PC-9 (cell line): ENCODE results near the gene SBSN. TPM values are rescaled to one million over a fixed set of nuclear protein-coding genes. Genes with fewer than 3 reads are reported as not detected.
A peak's percentile ranks its signal among the peaks of the same experiment; 100 is the strongest.

Experiments
- BruUV-seq: library from RNA; stranded (reverse); fragments of 400-500 nt; replicated peaks from 2 replicates; lab custom pipeline; 2021; lab: Mats Ljungman, UMichigan
- CTCF ChIA-PET: fragments of 300-600 bp; sonication (Branson Sonifier 250); formaldehyde crosslinking; loops from one replicate; lab custom pipeline; 2022; ENCODE audit warnings: antibody characterized with exemption; lab: Charles Lee
- POLR2A ChIA-PET: fragments of 300-600 bp; sonication (Branson Sonifier 250); formaldehyde crosslinking; loops from one replicate; lab custom pipeline; 2022; ENCODE audit warnings: antibody characterized with exemption; ENCODE audit not compliant: unreplicated experiment; lab: Charles Lee
- DNase-seq, 2 experiments: peaks; one replicate each; pipeline versions ENCODE4 v3.0.0 to v3.0.0-alpha.2; 2015 to 2022; ENCODE audit warnings: mixed read lengths in 1 of 2
- H2AFZ ChIP-seq: fragments of 200-600 bp; sonication (generic); 2 replicates; pipeline ENCODE4 v1.8.1; 2017; ENCODE audit warnings: antibody characterized with exemption
- H3F3A ChIP-seq: fragments of 200-600 bp; sonication (generic); 2 replicates; pipeline ENCODE4 v1.8.1; 2017; ENCODE audit warnings: antibody characterized with exemption, mild to moderate bottlenecking, low read depth; ENCODE audit not compliant: insufficient read depth
- H3K27ac ChIP-seq: fragments of 200-600 bp; sonication (generic); 2 replicates; pipeline ENCODE4 v1.6.1; 2016; ENCODE audit warnings: mixed run types
- H3K27me3 ChIP-seq: fragments of 200-600 bp; sonication (generic); 2 replicates; pipeline ENCODE4 v1.6.1; 2016; ENCODE audit warnings: low read depth, mixed run types; ENCODE audit not compliant: insufficient read depth
- H3K36me3 ChIP-seq: fragments of 200-600 bp; sonication (generic); 2 replicates; pipeline ENCODE4 v1.6.1; 2016; ENCODE audit warnings: low read depth, mixed run types
- H3K4me1 ChIP-seq: fragments of 200-600 bp; sonication (generic); replicated peaks from 2 replicates; pipeline ENCODE4 v1.6.1; 2016; ENCODE audit warnings: mixed run types; ENCODE audit not compliant: insufficient read depth
- H3K4me2 ChIP-seq: fragments of 200-600 bp; sonication (generic); 2 replicates; pipeline ENCODE4 v1.6.1; 2017; ENCODE audit warnings: mixed run types
- H3K4me3 ChIP-seq: fragments of 200-600 bp; sonication (generic); 2 replicates; pipeline ENCODE4 v1.6.1; 2016; ENCODE audit warnings: mixed run types
- H3K79me2 ChIP-seq: fragments of 200-600 bp; sonication (generic); 2 replicates; pipeline ENCODE4 v1.6.1; 2017; ENCODE audit warnings: low read depth, mixed run types
- H3K9me2 ChIP-seq: fragments of 200-600 bp; sonication (generic); 2 replicates; pipeline ENCODE4 v1.8.1; 2017; ENCODE audit warnings: mild to moderate bottlenecking; ENCODE audit not compliant: insufficient read depth
- H3K9me3 ChIP-seq: fragments of 200-600 bp; sonication (generic); 2 replicates; pipeline ENCODE4 v1.8.1; 2016; ENCODE audit warnings: low read depth; ENCODE audit not compliant: insufficient read depth
- H4K20me1 ChIP-seq: fragments of 200-600 bp; sonication (generic); 2 replicates; pipeline ENCODE4 v1.8.1; 2017; ENCODE audit not compliant: insufficient read depth
- EZH2 ChIP-seq: fragments of 200-600 bp; sonication (generic); IDR thresholded peaks from 2 replicates; pipeline ENCODE4 v1.8.0; 2017; ENCODE audit warnings: antibody characterized with exemption, low read depth
- intact Hi-C: fragments of 100-400 bp; cut with micrococcal nuclease; formaldehyde crosslinking; loops from one replicate; pipeline ENCODE4 v1.10.0; 2022; ENCODE audit not compliant: unreplicated experiment
- total RNA-seq: library from RNA; stranded (reverse); gene quantifications from 2 replicates; pipeline ENCODE4 v1.2.3, GENCODE V29; 2021
- TF ChIP-seq, protein P1 (sequence below): fragments of 200-600 bp; sonication (generic); conservative IDR thresholded peaks from 2 replicates; pipeline ENCODE4 v1.6.1; 2017; ENCODE audit warnings: mixed run types, antibody characterized with exemption, mild to moderate bottlenecking, moderate library complexity

The SBSN gene
- total RNA-seq, 1 experiment from 2014 or later = 0.76 TPM

DNA sequence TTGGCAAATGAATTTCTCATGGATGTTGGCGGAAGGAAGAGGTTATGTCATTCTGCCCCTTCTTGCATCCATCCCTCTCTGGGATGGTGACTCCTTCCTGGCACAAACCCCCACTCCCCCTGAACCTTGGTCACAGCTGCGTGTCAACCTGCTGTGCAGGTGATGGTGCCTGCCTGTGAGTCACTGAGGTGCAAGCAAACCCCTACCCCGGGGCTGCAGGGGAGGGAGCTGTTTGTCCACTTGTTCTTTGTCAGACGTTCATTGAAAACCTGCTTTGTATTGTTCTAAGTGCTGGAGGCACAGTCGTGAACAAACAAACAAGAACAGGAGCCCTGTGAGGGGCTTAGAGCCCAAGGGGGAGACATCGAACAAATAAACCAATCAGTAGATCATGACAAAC lies 3.2 kb upstream of the SBSN start:
- Histone ChIP-seq H3K27me3 (no peaks in the 10 kb centered on the region), H3K4me3 (no peak overlapping the region), H3K4me1 (0 out of 2 replicates have a peak, but pooled peaks cover 13% of the 10 kb centered on the region), H3K9me2 (no peaks in the 10 kb centered on the region), H3K9me3 (no peaks in the 10 kb centered on the region), H3F3A (peaks cover 3% of the 10 kb centered on the region; the same call in 1 of the 2 replicates), H3K27ac (no peak overlapping the region), H3K4me2 (no peak overlapping the region), H3K36me3 (no peaks in the 10 kb centered on the region), H2AFZ (no peak overlapping the region), H3K79me2 (no peaks in the 10 kb centered on the region), H4K20me1 (no peaks in the 10 kb centered on the region)
- peak; percentile 18 to 43 for DNase-seq
- ChIA-PET POLR2A (interaction anchor here (0.7 kb wide), 1 partner anchor 237 kb away, joined by 3 read pairs; no protein-coding TSS in a partner anchor), CTCF (no interaction called here)
- intact Hi-C loops = no loop called here
- TF ChIP-seq, protein P1, sequence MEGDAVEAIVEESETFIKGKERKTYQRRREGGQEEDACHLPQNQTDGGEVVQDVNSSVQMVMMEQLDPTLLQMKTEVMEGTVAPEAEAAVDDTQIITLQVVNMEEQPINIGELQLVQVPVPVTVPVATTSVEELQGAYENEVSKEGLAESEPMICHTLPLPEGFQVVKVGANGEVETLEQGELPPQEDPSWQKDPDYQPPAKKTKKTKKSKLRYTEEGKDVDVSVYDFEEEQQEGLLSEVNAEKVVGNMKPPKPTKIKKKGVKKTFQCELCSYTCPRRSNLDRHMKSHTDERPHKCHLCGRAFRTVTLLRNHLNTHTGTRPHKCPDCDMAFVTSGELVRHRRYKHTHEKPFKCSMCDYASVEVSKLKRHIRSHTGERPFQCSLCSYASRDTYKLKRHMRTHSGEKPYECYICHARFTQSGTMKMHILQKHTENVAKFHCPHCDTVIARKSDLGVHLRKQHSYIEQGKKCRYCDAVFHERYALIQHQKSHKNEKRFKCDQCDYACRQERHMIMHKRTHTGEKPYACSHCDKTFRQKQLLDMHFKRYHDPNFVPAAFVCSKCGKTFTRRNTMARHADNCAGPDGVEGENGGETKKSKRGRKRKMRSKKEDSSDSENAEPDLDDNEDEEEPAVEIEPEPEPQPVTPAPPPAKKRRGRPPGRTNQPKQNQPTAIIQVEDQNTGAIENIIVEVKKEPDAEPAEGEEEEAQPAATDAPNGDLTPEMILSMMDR = no peak
- no peak for TF ChIP-seq EZH2
- no TSS peak for BruUV-seq

DNA sequence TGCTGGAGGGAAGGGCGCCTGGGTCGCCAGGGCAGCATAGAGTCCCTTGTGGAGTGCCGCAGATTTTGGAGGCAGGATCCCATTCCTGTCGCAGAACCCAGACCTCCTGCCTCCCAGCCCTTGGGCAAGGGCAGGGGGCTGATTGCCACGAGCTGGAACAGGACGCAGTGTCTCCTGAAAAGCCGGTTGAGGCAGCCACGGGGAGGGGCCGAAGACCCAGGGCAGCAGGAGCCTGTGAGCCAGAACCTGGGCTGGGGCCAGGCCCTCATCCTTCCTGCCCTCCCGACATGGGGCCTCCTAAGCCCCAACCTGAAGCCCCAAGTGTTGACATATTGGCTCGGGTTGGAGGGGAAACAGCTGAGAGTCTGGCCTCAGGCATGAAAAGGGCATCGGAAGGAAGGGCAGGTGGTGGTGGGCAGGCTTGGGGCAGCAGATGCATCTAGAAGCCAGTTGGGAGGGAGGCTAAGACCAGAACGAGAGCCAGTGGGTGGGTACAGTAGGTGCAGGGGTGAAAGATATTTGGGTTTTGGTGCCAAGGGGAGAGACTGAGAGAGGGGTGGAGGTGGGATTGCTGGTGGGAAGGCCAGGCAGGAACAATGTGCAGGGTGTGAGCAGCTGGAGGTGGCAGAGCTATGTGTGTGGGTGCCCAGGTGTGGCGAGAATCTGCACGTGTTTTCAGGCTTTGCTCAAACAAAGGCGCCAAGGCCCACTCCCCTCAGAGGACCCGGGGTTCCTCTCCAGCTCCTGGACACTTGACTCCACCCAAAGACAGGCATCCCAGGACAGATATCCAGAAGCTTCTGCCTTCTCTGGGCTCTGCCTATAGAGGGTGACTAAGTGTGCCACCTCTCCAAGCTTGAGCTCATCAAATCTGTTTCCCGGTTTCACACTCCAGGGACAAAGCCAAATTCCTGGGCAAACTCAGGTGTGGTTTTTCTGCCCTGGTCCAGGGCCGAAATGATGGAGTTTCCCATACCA lies 1.4 kb upstream of the SBSN start:
- Histone ChIP-seq H3K9me3 (no peaks in the 10 kb centered on the region), H3K36me3 (no peaks in the 10 kb centered on the region), H4K20me1 (no peaks in the 10 kb centered on the region), H3F3A (peaks cover 3% of the 10 kb centered on the region; the same call in 1 of the 2 replicates), H3K27ac (no peak overlapping the region), H3K4me3 (no peak overlapping the region), H3K79me2 (no peaks in the 10 kb centered on the region), H2AFZ (no peak overlapping the region), H3K27me3 (peaks cover 5% of the 10 kb centered on the region; the same call in 1 of the 2 replicates), H3K4me2 (no peak overlapping the region), H3K4me1 (0 out of 2 replicates have a peak, but pooled peaks cover 13% of the 10 kb centered on the region), H3K9me2 (no peaks in the 10 kb centered on the region)
- intact Hi-C loops = no loop called here
- DNase-seq = no peak
- TF ChIP-seq, protein P1 = no peak
- no peak for TF ChIP-seq EZH2
- ChIA-PET POLR2A (no interaction called here), CTCF (no interaction called here)
- no TSS peak for BruUV-seq

DNA sequence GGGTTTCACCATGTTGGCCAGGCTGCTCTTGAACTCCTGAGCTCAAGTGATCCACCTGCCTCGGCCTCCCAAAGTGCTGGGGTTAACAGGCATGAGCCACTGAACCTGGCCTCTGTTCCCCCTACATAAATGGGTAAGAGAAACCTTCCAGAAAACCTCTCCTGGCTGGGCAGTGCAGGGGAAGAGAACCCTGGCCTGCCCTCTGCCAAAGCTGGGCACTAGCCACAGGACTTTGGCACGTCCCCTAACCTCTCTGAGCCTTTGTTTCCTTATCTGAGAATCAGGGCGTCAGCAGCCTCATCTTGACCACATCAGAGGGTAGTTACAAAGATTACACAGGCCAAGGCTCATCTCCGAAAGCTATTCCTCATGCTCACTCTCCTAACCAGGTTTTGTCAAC lies 2.2 kb downstream of the SBSN start:
- CTCF ChIA-PET = no interaction called here
- Histone ChIP-seq H2AFZ (no peak overlapping the region), H3K27me3 (peaks cover 9% of the 10 kb centered on the region; the same call in 1 of the 2 replicates), H3K4me2 (no peak overlapping the region), H3K4me3 (no peak overlapping the region), H3K36me3 (no peaks in the 10 kb centered on the region), H3K4me1 (0 out of 2 replicates have a peak, but pooled peaks cover 8% of the 10 kb centered on the region), H3K9me3 (no peaks in the 10 kb centered on the region), H3K79me2 (no peaks in the 10 kb centered on the region), H4K20me1 (no peaks in the 10 kb centered on the region), H3K9me2 (no peaks in the 10 kb centered on the region), H3F3A (peaks cover 2% of the 10 kb centered on the region; the same call in 1 of the 2 replicates), H3K27ac (no peak overlapping the region)
- no peak for DNase-seq
- intact Hi-C loops = no loop called here
- no TSS peak for BruUV-seq
- POLR2A ChIA-PET = no interaction called here
- TF ChIP-seq, protein P1 = no peak
- no peak for TF ChIP-seq EZH2
